NCI-H748 treated with DMSO at 0.1 percent for 48 hours (cell line): ENCODE results near the gene EIPR1.
"Not testable (repeated sequence)": the region's sequence is repeated elsewhere in the genome, so short reads cannot be mapped to it uniquely, and the experiment has no call there.

Source experiments
- DNase-seq: peaks from one replicate; lab custom pipeline; 2025; lab: John Stamatoyannopoulos, UW

The EIPR1 gene

DNA sequence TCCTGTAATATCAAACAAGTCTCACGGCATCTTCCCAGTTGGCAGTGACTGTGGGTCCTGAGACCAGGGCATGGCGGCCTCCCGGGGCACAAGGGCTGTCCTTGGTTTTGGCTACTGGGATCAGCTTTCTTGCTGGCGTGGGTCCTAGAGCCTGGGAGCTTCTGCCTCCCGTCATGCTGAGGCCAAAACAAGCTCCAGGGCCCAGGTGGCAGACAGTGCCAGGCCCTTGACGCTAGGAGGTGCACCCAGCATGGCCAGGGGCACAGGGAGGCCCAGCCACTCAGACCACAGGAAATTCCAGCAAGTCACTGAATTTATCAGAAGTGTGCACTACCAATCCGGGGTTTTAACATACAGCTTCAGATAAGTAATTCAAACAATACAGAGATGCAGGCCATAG, 184.7 kb downstream of the EIPR1 start:
- DNase-seq: no peak

DNA sequence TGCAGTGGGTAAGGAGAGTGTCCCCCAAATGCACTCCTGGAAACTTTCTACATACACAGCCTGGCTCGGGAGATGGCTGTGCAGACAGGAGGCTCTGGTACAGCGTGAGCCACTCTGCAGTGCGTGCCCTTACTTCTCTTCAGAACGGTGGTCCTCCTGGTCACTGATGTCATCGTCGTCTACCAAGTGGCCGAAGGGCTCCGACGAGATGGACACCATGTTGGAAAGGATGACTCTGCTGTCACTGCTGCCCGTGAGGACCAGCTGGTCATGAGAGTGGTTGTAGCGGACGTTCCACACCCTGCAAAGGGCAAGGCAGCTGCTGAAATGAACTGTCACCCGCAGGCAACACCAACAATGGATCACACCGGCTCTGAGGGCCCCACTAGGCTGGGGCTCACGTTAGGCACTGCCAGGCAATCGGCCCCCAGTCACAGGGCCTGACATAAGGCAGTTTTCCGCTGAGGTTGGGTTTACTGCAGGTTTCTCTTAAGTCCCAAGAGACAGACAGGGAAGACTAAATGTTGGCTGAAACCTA, 185.3 kb downstream of the EIPR1 start:
- DNase-seq: no peak

GRCh38 chr2:3189961-3190360, 187.7 kb downstream of the EIPR1 start:
- DNase-seq: no peak

- DNase-seq: no peak
Observed at GRCh38 chr2:3189076-3189591, 188.5 kb downstream of the EIPR1 start.

DNA sequence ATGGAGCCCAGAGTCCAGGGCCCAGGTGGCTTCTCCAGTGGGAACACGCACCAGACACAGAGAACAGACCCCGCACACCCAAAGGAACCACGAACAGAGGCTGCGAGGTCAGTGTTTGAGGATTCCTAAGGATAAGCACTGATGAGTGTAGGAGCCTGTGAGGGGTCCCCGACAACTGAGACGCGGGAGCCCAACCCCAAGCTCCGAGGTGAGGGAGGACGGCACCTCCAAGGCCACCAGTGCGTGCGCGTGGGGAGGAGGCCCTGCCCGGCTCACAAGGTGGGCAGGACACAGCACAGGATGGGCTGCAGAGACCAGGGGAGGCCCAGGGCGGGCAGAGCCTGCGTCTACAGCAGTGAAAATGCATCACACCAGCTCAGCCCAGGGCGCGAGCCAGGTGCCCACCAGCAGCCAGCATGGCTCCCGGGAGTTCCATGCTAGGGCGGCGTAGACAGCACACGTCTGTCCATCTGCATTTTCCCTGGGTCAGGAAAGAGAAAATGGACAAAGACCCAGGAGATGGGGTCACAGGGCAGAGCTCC, 189.1 kb downstream of the EIPR1 start:
- no peak for DNase-seq

- no peak for DNase-seq
Observed at GRCh38 chr2:3187467-3187866, 190.2 kb downstream of the EIPR1 start.

GRCh38 chr2:3186766-3187165, 190.9 kb downstream of the EIPR1 start:
- no peak for DNase-seq

- DNase-seq: no peak
Observed at GRCh38 chr2:3185910-3186309, 191.7 kb downstream of the EIPR1 start.

GRCh38 chr2:3185256-3185655, 192.4 kb downstream of the EIPR1 start:
- no peak for DNase-seq

- DNase-seq: no peak
Observed at GRCh38 chr2:3184167-3184566, 193.5 kb downstream of the EIPR1 start.

DNA sequence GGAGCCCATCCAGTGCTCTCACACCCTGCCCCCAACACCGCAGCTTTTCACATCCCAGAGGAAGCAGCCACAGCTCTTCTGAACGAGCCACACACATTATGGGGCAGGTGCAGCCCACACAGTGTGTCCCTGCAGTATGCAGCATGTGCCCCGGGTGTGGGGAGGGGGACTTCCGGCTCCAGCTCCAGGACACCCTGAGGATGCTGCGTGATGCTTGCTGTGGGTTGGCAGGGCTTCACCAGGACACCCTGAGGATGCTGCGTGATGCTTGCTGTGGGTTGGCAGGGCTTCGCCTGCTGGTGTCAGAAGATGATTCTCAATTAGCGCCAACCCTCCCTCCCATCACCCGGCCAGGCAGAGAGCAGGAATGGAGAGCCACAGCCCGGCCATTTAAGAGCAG, 193.9 kb downstream of the EIPR1 start:
- DNase-seq: no peak

GRCh38 chr2:3182848-3183247, 194.8 kb downstream of the EIPR1 start:
- DNase-seq: no peak

- no peak for DNase-seq
Observed at GRCh38 chr2:3181416-3182010, 196.1 kb downstream of the EIPR1 start.

GRCh38 chr2:3180909-3181221, 196.8 kb downstream of the EIPR1 start:
- DNase-seq: not testable (repeated sequence)

- no peak for DNase-seq
Observed at GRCh38 chr2:3180082-3180908, 197.3 kb downstream of the EIPR1 start.

- DNase-seq: no peak
Observed at GRCh38 chr2:3179626-3180025, 198.0 kb downstream of the EIPR1 start.

DNA sequence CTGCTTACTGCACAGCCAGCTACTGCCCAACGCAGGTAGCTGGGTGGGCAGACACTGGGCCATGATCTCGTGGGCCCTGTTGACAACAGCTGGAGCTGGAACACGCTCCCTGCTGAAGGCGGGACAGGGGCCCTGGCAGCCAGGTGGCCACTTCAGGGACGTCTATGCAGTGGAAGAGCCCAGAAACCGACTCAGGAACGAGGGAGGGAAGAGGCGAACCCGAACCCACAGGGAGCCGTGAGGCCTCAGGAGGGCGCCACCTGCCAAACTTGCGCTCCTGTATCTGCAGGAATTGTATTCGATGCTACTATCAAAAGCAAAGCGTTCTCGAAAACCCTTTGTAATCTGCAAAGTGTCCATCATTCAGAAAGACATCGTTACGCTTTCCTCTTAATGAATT, 198.4 kb downstream of the EIPR1 start:
- no peak for DNase-seq

DNA sequence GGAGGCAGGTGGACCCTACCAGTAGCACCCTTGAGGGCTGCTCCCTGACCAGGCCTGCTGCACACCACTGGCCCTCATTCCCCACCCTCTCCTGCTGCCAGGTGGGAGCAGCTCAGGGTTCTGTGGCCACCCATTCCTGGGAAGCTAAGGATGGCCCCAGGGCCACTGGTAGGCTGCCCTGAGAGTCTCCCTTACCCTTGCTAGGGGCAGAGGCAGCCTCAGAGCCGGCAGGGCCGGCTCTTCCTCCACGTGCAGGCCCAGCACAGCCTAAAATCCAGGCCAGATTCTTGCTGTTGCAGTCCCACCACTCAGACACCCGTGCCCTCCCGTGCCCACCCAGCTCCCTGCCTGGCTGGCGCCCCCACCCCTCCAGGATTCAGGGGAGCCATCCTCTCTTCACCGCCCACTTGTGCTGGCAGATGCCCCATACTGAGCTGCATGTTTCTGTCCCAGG, 199.0 kb downstream of the EIPR1 start:
- no peak for DNase-seq

DNA sequence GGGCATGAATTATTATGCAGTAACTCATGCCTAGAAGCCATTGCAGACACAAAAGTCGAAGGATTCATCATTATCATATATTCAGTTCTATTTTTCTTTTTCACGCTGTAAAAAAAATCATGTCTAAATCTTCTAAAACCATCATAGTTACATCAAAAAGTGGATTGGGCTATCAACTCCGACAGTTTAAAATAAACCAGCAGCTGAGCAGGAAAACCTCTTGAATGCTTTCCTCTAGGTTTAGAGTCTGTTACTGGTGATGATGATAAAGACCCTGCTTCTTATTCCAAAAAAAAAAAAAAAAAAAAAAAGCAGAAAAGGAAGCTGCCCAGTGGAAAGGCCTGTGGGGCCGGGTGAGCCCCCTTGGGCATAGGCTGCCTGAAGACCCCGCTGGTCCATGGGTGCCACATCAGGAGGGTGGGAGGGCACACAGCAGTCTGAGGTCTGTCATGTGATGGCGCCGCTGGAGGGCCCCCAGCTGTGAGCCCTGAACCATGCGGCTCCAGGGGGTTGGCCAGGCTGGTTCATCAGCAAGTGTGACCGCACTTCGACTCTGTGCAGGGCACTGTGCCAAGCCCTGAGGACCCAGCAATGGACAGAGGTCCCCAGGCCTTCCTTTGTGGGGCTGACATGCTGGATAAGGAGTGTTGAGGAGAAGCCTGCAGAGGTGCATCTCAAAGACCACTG, 199.6 kb downstream of the EIPR1 start:
- DNase-seq: no peak

- no peak for DNase-seq
Observed at GRCh38 chr2:3176869-3177255, 200.8 kb downstream of the EIPR1 start.

GRCh38 chr2:3176071-3176868, 201.3 kb downstream of the EIPR1 start:
- DNase-seq: no peak

GRCh38 chr2:3175568-3175955, 202.1 kb downstream of the EIPR1 start:
- DNase-seq: no peak
